ENCODE measurements around the gene PLD2.
"Not testable (repeated sequence)": the region's sequence is repeated elsewhere in the genome, so short reads cannot be mapped to it uniquely, and the experiment has no call there.

PLD2 gene

GRCh38 chr17:4858068-4858881 is 51.3 kb downstream of the PLD2 start:
- no peak for DNase-seq (ENCODE audit: low spot score)

DNA sequence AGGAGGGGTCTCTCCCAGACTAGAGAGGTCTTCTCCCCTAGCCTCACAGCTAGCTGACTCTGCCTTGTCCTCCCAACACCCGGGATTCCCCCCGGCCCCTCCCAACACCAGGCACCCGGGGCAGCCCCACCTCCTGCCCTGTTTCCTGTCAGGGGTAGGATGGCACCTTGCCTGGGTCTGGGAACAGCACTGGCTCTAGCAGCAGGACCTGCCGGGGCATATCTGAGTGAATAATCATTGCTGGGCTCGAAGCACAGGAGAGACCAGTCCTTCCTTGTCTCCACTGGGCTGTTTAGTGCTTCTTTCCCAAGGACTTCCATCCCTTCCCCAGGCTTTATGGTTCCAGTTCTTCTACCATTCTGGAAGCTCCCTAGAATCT is 51.9 kb downstream of the PLD2 start:
- DNase-seq (ENCODE audit: low spot score): no peak

- no peak for DNase-seq (ENCODE audit: low spot score)
Measured at GRCh38 chr17:4859816-4860625, 53.1 kb downstream of the PLD2 start.

DNA sequence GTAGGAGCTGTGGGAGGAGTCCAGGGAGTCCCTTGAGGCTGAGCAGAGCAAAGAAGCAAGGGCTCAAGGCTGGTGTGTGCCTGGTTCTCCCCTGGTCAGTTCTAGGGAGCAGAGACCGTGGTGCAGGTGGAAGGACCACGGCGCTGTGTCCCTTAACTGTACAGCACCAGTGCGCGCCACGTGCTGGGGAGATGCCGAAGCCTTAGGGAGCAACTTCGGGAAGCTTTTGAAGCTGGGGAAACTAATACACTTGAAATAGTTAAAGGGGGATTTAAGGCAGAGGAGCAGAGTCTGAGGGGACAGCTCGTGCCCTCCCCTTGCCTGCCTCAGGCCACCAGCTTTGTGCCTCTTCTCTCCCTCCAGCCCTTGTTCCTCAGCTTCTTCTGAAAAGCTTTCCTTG is 53.7 kb downstream of the PLD2 start:
- no peak for DNase-seq (ENCODE audit: low spot score)

GRCh38 chr17:4861052-4861451 is 54.1 kb downstream of the PLD2 start:
- no peak for DNase-seq (ENCODE audit: low spot score)

GRCh38 chr17:4862720-4863119 is 55.8 kb downstream of the PLD2 start:
- DNase-seq (ENCODE audit: low spot score): no peak

GRCh38 chr17:4863321-4863720 is 56.4 kb downstream of the PLD2 start:
- DNase-seq (ENCODE audit: low spot score): no peak

GRCh38 chr17:4867535-4867934 is 60.6 kb downstream of the PLD2 start:
- DNase-seq (ENCODE audit: low spot score): not testable (repeated sequence)

- not testable (repeated sequence) for DNase-seq (ENCODE audit: low spot score)
Measured at GRCh38 chr17:4869058-4869998, 62.4 kb downstream of the PLD2 start.

DNA sequence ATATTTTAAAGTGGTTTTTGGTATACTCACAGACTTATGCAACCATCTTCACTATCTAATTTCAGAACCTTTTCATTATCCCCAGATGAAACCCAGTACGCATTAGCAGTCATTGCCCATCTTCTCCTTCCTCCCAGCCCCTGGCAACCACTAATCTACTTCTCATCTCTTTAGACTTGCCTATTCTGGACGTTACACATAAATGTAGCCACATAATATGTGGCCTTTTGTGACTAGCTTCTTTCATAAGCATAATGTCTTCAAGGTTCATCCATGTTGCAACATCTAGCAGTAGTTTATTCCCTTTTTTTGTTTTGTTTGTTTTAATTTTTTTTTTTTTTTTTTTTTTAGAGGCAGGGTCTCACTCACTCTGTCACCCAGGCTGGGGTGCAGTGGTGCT is 63.9 kb downstream of the PLD2 start:
- DNase-seq (ENCODE audit: low spot score): no peak

GRCh38 chr17:4872786-4873185 is 65.8 kb downstream of the PLD2 start:
- no peak for DNase-seq (ENCODE audit: low spot score)

Measured in LoVo (cell line).